ENCODE results near the gene RAX2.

DNA sequence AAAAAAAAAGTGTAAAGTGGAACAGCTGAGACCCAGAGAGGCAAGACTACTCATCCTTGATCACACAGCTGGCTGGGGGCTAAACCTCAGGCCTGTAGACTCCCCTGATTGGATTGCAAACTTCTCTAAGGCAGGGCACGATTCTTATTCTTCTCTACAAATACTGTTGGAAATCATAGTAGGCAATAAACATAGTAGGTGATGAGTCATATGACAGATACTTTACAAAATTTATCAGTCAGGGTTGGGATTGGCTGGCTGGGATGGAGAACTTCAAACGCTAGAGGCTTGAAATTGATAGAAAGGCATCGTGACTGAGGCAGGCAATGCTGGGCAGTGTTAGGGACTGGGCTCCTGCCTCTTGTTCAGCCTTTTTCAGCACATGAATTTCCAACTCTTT lies 20.1 kb upstream of the RAX2 start:
- TF ChIP-seq, protein P1, sequence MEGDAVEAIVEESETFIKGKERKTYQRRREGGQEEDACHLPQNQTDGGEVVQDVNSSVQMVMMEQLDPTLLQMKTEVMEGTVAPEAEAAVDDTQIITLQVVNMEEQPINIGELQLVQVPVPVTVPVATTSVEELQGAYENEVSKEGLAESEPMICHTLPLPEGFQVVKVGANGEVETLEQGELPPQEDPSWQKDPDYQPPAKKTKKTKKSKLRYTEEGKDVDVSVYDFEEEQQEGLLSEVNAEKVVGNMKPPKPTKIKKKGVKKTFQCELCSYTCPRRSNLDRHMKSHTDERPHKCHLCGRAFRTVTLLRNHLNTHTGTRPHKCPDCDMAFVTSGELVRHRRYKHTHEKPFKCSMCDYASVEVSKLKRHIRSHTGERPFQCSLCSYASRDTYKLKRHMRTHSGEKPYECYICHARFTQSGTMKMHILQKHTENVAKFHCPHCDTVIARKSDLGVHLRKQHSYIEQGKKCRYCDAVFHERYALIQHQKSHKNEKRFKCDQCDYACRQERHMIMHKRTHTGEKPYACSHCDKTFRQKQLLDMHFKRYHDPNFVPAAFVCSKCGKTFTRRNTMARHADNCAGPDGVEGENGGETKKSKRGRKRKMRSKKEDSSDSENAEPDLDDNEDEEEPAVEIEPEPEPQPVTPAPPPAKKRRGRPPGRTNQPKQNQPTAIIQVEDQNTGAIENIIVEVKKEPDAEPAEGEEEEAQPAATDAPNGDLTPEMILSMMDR (IDR thresholded peaks at IDR 0.05): no peak
- no peak for TF ChIP-seq POLR2AphosphoS5 (IDR thresholded peaks at IDR 0.05)
- TF ChIP-seq POLR2A (IDR thresholded peaks at IDR 0.05; ENCODE audit: low read depth): no peak
